Measurements from ENCODE around the gene MALRD1.

DNA sequence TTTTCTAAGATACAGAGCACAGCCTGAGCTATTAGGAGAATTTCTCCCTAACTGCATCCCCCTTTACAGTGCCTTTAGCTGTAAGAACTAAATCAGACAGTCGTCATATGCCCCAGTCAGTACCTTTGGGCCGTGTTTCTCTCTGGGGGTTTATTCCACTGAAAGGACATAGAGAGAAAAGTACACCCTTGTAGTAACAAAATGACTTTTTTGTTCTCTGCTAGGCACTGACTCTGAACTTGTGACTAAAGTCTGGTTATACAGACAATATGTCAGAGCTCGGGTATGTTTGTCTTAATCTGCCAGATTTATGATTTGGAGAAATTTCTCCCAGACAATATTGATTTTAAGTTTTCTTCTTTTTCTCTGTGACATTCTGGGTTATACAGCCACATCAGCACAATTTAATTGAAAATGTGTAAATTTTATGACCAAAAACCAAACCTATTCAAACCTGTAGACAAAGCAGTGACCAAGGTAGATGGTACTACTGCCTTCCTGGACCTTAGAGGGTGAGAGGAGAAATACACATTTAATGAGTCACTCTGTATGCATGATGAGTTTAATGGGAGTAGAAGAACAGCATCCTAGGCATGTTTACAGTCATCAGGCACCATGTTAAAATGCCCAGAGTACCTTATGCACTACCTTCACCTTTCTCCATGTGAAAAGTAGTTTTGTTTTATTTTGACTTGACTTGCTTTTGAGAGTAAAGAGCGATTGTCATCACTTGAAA lies 611.5 kb downstream of the MALRD1 start:
- TF ChIP-seq EZH2 (IDR thresholded peaks at IDR 0.05; ENCODE audit: borderline replicate concordance): no peak
- TF ChIP-seq, protein P1, sequence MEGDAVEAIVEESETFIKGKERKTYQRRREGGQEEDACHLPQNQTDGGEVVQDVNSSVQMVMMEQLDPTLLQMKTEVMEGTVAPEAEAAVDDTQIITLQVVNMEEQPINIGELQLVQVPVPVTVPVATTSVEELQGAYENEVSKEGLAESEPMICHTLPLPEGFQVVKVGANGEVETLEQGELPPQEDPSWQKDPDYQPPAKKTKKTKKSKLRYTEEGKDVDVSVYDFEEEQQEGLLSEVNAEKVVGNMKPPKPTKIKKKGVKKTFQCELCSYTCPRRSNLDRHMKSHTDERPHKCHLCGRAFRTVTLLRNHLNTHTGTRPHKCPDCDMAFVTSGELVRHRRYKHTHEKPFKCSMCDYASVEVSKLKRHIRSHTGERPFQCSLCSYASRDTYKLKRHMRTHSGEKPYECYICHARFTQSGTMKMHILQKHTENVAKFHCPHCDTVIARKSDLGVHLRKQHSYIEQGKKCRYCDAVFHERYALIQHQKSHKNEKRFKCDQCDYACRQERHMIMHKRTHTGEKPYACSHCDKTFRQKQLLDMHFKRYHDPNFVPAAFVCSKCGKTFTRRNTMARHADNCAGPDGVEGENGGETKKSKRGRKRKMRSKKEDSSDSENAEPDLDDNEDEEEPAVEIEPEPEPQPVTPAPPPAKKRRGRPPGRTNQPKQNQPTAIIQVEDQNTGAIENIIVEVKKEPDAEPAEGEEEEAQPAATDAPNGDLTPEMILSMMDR (IDR thresholded peaks at IDR 0.05; ENCODE audit: poor library complexity): no peak
